HepG2 (cell line): Measurements from ENCODE around the gene DNAJC7. TPM values are rescaled to one million over a fixed set of nuclear protein-coding genes. Genes with fewer than 3 reads are reported as not detected.

Experiments used
- ARNTL ChIP-seq: sonication (generic); formaldehyde crosslinking; IDR thresholded peaks from 2 replicates; pipeline ENCODE4 v1.4.0; 2020; ENCODE audit warnings: mild to moderate bottlenecking, missing genetic modification reagents
- HMG20B ChIP-seq: conservative IDR thresholded peaks from 2 replicates; pipeline ENCODE4 v1.6.1; 2016; ENCODE audit warnings: missing genetic modification reagents, missing compliant biosample characterization
- HNF4G ChIP-seq, 2 experiments: sonication (generic) in 1 of 2; formaldehyde crosslinking in 1 of 2; IDR thresholded peaks; 2 replicates each; pipeline versions ENCODE4 v1.4.0 to v1.6.1; 2011 to 2020; ENCODE audit warnings: borderline replicate concordance in 2 of 2, low read depth in 2 of 2, mild to moderate bottlenecking in 2 of 2, low read length in 1 of 2, missing genetic modification reagents in 1 of 2, moderate library complexity in 1 of 2
- ZNF496 ChIP-seq: sonication (generic); formaldehyde crosslinking; IDR thresholded peaks from 2 replicates; pipeline ENCODE4 v1.8.1; 2023; ENCODE audit warnings: mild to moderate bottlenecking, moderate library complexity, missing genetic modification reagents; ENCODE audit not compliant: insufficient replicate concordance
- ZNF512 ChIP-seq: sonication (generic); formaldehyde crosslinking; IDR thresholded peaks from 2 replicates; pipeline ENCODE4 v1.4.0; 2020; ENCODE audit warnings: mild to moderate bottlenecking, missing genetic modification reagents
- ZNF629 ChIP-seq: sonication (generic); formaldehyde crosslinking; conservative IDR thresholded peaks from 2 replicates; pipeline ENCODE4 v1.5.0; 2020; ENCODE audit warnings: missing genetic modification reagents
- ZSCAN20 ChIP-seq: sonication (generic); formaldehyde crosslinking; IDR thresholded peaks from 2 replicates; pipeline ENCODE4 v1.4.0; 2020; ENCODE audit warnings: missing genetic modification reagents, mild to moderate bottlenecking, borderline replicate concordance
- polyA plus RNA-seq, 8 experiments: library from polyadenylated mRNA; depleted of rRNA in 3 of 8; stranded (reverse) in 7 of 8; unstranded in 1 of 8; fragments of >200 nt; fragmentation: Illumina TruSeq in 4 of 8; extraction: Trizol in 4 of 8; gene quantifications; 2 replicates each; pipeline versions ENCODE4 v1.2.1 to v1.2.3, GENCODE V29; 2011 to 2016; ENCODE audit warnings: low read depth in 4 of 8, missing spikeins in 1 of 8, mixed read lengths in 1 of 8; ENCODE audit not compliant: insufficient read depth in 1 of 8
- total RNA-seq, 5 experiments: library from RNA; depleted of rRNA; stranded (reverse); fragments of >200 nt; fragmentation: Illumina TruSeq; extraction: Trizol; gene quantifications; 2 replicates each; pipeline ENCODE4 v1.2.3, GENCODE V29; 2016; ENCODE audit warnings: low read depth in 1 of 5
- TF ChIP-seq, protein P1 (sequence below): sonication (generic); formaldehyde crosslinking; IDR thresholded peaks from 2 replicates; pipeline ENCODE4 v1.4.0; 2020; ENCODE audit warnings: mild to moderate bottlenecking, missing genetic modification reagents
- TF ChIP-seq, protein P2 (sequence below): sonication (generic); formaldehyde crosslinking; IDR thresholded peaks from 2 replicates; pipeline ENCODE4 v1.4.0; 2020; ENCODE audit warnings: missing genetic modification reagents, borderline replicate concordance
- TF ChIP-seq, protein P3 (sequence below): sonication (generic); formaldehyde crosslinking; IDR thresholded peaks from 2 replicates; pipeline ENCODE4 v1.4.0; 2020; ENCODE audit warnings: missing genetic modification reagents

Gene DNAJC7
- total and polyA plus RNA-seq, 2 of the 13 experiments (the other 11 are each of a cell fraction or from before 2014, with no cell fraction given): 47.7 to 132 TPM

DNA sequence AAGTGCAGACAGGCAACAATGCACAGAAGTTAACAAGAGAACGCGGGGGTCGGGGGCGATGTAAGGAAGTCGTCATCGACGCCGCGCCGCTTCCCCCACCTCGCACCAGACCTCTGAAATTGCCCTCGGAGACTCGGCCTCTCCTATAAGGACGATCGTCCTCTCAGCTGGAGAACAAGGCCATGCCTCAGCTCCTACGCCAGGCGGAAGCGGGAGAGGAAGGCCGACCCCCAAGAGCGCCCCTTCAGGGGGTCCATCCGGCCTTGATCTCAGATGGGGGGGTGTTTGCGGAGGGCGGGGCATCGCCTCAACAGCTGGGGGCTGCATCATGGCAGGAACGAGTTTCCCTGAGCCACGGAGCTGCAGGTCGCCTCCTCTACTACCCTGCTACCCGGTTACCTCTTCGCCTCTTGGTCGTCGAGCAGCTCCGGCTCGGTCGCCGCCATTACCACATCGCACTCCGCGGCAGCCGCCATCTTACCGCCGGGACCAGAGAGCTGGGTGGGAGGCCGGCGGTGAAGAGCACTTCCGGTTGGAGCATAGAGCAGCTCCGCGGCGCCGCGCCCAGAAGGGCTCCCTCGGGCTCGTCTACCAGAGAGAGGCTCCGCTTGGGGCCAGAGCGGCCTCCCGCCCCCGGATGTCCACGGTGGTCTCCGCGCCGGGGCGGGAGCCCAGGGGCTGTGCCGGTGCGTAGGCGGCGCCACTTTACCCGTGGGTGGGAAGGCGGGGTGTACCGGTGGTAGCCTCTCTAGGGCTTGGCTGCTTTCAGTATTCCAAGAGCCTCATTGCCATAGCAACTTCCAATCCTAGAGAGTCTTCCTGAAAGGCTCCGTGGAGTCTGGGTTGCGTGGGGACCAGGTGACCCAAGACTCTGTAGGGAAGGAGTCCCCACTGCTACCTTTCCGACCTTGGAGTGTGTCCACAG is at the start of gene DNAJC7 (continued):
- TF ChIP-seq, protein P1, sequence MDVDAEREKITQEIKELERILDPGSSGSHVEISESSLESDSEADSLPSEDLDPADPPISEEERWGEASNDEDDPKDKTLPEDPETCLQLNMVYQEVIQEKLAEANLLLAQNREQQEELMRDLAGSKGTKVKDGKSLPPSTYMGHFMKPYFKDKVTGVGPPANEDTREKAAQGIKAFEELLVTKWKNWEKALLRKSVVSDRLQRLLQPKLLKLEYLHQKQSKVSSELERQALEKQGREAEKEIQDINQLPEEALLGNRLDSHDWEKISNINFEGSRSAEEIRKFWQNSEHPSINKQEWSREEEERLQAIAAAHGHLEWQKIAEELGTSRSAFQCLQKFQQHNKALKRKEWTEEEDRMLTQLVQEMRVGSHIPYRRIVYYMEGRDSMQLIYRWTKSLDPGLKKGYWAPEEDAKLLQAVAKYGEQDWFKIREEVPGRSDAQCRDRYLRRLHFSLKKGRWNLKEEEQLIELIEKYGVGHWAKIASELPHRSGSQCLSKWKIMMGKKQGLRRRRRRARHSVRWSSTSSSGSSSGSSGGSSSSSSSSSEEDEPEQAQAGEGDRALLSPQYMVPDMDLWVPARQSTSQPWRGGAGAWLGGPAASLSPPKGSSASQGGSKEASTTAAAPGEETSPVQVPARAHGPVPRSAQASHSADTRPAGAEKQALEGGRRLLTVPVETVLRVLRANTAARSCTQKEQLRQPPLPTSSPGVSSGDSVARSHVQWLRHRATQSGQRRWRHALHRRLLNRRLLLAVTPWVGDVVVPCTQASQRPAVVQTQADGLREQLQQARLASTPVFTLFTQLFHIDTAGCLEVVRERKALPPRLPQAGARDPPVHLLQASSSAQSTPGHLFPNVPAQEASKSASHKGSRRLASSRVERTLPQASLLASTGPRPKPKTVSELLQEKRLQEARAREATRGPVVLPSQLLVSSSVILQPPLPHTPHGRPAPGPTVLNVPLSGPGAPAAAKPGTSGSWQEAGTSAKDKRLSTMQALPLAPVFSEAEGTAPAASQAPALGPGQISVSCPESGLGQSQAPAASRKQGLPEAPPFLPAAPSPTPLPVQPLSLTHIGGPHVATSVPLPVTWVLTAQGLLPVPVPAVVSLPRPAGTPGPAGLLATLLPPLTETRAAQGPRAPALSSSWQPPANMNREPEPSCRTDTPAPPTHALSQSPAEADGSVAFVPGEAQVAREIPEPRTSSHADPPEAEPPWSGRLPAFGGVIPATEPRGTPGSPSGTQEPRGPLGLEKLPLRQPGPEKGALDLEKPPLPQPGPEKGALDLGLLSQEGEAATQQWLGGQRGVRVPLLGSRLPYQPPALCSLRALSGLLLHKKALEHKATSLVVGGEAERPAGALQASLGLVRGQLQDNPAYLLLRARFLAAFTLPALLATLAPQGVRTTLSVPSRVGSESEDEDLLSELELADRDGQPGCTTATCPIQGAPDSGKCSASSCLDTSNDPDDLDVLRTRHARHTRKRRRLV: peak; percentile 97
- peak; percentile 77; the same call in 1 of the 2 replicates for TF ChIP-seq ZSCAN20 (CRISPR knock-in tag)
- TF ChIP-seq, protein P2, sequence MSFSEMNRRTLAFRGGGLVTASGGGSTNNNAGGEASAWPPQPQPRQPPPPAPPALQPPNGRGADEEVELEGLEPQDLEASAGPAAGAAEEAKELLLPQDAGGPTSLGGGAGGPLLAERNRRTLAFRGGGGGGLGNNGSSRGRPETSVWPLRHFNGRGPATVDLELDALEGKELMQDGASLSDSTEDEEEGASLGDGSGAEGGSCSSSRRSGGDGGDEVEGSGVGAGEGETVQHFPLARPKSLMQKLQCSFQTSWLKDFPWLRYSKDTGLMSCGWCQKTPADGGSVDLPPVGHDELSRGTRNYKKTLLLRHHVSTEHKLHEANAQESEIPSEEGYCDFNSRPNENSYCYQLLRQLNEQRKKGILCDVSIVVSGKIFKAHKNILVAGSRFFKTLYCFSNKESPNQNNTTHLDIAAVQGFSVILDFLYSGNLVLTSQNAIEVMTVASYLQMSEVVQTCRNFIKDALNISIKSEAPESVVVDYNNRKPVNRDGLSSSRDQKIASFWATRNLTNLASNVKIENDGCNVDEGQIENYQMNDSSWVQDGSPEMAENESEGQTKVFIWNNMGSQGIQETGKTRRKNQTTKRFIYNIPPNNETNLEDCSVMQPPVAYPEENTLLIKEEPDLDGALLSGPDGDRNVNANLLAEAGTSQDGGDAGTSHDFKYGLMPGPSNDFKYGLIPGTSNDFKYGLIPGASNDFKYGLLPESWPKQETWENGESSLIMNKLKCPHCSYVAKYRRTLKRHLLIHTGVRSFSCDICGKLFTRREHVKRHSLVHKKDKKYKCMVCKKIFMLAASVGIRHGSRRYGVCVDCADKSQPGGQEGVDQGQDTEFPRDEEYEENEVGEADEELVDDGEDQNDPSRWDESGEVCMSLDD (CRISPR knock-in tag): peak; percentile 73; the same call in 1 of the 2 replicates
- no peak for TF ChIP-seq ZNF496 (CRISPR knock-in tag)
- peak; percentile 60 for TF ChIP-seq HMG20B (CRISPR knock-in tag)
- peak; percentile 74 for TF ChIP-seq ARNTL (CRISPR knock-in tag)
- no peak; the same call in 1 of the 2 replicates for TF ChIP-seq ZNF629
- TF ChIP-seq HNF4G (IDR thresholded peaks at IDR 0.05; ENCODE audit: borderline replicate concordance, low read depth, low read length): no peak
- TF ChIP-seq HNF4G (CRISPR knock-in tag; IDR thresholded peaks at IDR 0.05; ENCODE audit: borderline replicate concordance, low read depth): peak; percentile 44; the same call in 1 of the 2 replicates
- TF ChIP-seq ZNF512 (CRISPR knock-in tag): 0 out of 2 replicates have a peak, but pooled peaks have one; percentile 35
- TF ChIP-seq, protein P3, sequence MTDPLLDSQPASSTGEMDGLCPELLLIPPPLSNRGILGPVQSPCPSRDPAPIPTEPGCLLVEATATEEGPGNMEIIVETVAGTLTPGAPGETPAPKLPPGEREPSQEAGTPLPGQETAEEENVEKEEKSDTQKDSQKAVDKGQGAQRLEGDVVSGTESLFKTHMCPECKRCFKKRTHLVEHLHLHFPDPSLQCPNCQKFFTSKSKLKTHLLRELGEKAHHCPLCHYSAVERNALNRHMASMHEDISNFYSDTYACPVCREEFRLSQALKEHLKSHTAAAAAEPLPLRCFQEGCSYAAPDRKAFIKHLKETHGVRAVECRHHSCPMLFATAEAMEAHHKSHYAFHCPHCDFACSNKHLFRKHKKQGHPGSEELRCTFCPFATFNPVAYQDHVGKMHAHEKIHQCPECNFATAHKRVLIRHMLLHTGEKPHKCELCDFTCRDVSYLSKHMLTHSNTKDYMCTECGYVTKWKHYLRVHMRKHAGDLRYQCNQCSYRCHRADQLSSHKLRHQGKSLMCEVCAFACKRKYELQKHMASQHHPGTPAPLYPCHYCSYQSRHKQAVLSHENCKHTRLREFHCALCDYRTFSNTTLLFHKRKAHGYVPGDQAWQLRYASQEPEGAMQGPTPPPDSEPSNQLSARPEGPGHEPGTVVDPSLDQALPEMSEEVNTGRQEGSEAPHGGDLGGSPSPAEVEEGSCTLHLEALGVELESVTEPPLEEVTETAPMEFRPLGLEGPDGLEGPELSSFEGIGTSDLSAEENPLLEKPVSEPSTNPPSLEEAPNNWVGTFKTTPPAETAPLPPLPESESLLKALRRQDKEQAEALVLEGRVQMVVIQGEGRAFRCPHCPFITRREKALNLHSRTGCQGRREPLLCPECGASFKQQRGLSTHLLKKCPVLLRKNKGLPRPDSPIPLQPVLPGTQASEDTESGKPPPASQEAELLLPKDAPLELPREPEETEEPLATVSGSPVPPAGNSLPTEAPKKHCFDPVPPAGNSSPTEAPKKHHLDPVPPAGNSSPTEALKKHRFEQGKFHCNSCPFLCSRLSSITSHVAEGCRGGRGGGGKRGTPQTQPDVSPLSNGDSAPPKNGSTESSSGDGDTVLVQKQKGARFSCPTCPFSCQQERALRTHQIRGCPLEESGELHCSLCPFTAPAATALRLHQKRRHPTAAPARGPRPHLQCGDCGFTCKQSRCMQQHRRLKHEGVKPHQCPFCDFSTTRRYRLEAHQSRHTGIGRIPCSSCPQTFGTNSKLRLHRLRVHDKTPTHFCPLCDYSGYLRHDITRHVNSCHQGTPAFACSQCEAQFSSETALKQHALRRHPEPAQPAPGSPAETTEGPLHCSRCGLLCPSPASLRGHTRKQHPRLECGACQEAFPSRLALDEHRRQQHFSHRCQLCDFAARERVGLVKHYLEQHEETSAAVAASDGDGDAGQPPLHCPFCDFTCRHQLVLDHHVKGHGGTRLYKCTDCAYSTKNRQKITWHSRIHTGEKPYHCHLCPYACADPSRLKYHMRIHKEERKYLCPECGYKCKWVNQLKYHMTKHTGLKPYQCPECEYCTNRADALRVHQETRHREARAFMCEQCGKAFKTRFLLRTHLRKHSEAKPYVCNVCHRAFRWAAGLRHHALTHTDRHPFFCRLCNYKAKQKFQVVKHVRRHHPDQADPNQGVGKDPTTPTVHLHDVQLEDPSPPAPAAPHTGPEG (CRISPR knock-in tag): peak; percentile 42
